Measurements from ENCODE around the gene CLTCL1. TPM values are rescaled to one million over a fixed set of nuclear protein-coding genes. Genes with fewer than 3 reads are reported as not detected.
"Not testable (repeated sequence)": the region's sequence is repeated elsewhere in the genome, so short reads cannot be mapped to it uniquely, and the experiment has no call there.

Gene CLTCL1
- total RNA-seq, 1 donor: 1.7 TPM

GRCh38 chr22:19275919-19276600 lies 15.5 kb downstream of the CLTCL1 start:
- Histone ChIP-seq H3K4me3 (ENCODE audit: low read length) (no peak overlapping the region), H3K9me3 (ENCODE audit: low read depth, low read length) (no peaks in the 10 kb centered on the region), H3K27me3 (ENCODE audit: insufficient read depth, low read length) (no peaks in the 10 kb centered on the region), H3K4me1 (ENCODE audit: insufficient read depth, low read length) (no peaks in the 10 kb centered on the region)

DNA sequence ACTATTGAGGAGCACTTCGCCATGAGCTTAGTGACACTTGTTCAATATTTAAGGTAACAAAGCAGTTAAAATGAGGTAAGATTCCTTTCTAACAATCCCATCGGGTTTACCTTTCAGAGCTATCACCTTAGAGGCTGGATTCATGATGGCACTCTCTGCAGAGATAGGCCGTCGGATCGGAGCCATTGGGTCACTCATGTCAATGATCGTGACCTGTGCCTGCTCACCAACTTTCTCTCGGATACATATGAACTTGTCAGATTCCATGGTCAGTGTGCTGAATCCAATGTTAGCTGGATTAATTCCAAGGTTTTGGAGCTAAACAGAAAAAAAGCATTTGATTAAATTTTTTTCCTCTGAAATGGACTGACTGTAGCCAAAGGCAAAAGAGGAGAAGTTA lies 16.0 kb downstream of the CLTCL1 start:
- Histone ChIP-seq H3K4me3 (ENCODE audit: low read length) (no peak overlapping the region), H3K4me1 (ENCODE audit: insufficient read depth, low read length) (no peaks in the 10 kb centered on the region), H3K9me3 (ENCODE audit: low read depth, low read length) (no peaks in the 10 kb centered on the region), H3K27me3 (ENCODE audit: insufficient read depth, low read length) (no peaks in the 10 kb centered on the region)

DNA sequence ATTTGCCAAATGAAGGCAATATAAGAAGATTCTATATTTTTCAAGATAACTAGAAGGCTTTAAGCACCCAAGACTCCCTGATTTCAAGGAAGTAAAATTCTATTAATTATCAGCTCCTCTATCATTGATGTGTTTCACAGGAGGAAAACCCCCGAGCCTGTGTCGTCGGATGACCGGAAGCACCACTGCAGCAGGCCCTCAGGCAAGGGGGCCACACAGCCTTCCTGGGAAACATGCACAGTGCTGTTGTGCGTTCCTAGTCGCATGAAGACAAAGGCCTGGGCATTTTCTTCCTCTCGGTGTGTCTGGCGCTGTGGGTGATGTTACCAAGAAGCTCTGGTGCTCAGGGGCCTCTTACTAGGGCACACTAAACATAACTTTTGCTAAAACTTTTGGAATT lies 16.4 kb downstream of the CLTCL1 start:
- Histone ChIP-seq H3K4me3 (ENCODE audit: low read length) (no peak overlapping the region), H3K9me3 (ENCODE audit: low read depth, low read length) (no peaks in the 10 kb centered on the region), H3K27me3 (ENCODE audit: insufficient read depth, low read length) (no peaks in the 10 kb centered on the region), H3K4me1 (ENCODE audit: insufficient read depth, low read length) (no peaks in the 10 kb centered on the region)

DNA sequence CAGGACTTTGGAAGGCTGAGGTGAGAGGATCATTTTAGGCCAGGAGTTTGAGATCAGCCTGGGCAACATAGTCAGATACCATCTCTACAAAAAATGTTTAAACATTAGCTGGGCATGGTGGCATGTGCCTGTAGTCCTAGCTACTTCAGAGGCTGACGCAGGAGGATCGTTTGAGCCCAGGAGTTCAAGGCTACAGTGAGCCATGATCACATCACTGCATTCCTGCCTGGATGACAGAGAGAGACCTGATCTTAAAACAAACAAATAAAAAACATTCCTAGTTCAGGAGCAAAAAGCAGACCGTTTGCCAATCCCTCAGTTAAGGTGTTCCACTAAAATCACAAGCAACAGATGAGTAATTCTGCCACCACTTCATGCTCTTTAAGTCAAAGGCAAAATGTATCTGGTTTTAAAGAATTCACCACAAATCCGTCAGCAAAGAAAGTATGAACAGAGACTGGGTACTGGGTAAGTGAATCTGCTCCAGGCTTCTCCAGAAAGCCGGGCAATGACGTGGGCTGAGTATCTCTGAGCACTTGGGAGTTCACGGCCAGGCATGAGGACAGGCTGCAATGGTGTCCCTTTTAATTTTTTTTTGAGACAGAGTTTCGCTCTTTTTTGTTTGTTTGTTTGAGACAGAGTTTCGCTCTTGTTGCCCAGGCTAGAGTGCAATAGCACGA lies 19.5 kb downstream of the CLTCL1 start:
- no peaks in the 10 kb centered on the region for H3K9me3 ChIP-seq (ENCODE audit: low read depth, low read length)
- H3K4me3 ChIP-seq (ENCODE audit: low read length): no peak overlapping the region
- H3K4me1 ChIP-seq (ENCODE audit: insufficient read depth, low read length): no peaks in the 10 kb centered on the region
- no peaks in the 10 kb centered on the region for H3K27me3 ChIP-seq (ENCODE audit: insufficient read depth, low read length)

- no peaks in the 10 kb centered on the region for H3K27me3 ChIP-seq (ENCODE audit: insufficient read depth, low read length)
- peaks cover 6% of the 10 kb centered on the region for H3K9me3 ChIP-seq (ENCODE audit: low read depth, low read length)
- H3K4me1 ChIP-seq (ENCODE audit: insufficient read depth, low read length): no peaks in the 10 kb centered on the region
- no peak overlapping the region for H3K4me3 ChIP-seq (ENCODE audit: low read length)
These were observed 20.2 kb downstream of the CLTCL1 start for GRCh38 chr22:19271273-19271855.

- H3K4me3 ChIP-seq (ENCODE audit: low read length): no peak overlapping the region
- H3K4me1 ChIP-seq (ENCODE audit: insufficient read depth, low read length): no peaks in the 10 kb centered on the region
- H3K9me3 ChIP-seq (ENCODE audit: low read depth, low read length): peaks cover 11% of the 10 kb centered on the region
- no peaks in the 10 kb centered on the region for H3K27me3 ChIP-seq (ENCODE audit: insufficient read depth, low read length)
These were observed 20.6 kb downstream of the CLTCL1 start for GRCh38 chr22:19270873-19271272.

DNA sequence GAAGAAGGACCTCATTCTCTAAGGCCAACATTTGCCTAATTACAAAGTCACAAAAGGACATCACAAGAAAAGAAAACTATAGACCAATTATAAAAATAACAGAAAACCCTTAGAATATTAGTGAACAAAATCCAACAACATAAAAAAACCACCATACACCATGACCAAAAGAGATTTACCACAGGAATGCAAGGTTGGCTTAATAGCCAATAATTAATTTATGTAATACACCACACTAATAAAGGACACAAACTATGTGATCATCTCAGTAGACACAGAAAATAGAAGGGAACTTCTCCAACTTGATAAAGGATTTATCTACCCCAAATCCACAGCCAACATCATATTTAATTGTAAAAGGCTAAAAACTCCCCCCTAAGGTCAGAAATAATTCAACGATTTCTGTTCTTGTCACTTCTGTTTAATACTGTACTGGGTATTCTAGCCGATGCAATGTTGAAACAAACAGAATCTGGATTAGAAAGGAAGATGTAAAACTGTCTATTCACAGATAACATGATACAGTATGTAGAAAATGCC lies 24.9 kb downstream of the CLTCL1 start:
- Histone ChIP-seq H3K4me1 (ENCODE audit: insufficient read depth, low read length) (no peaks in the 10 kb centered on the region), H3K4me3 (ENCODE audit: low read length) (no peak overlapping the region), H3K27me3 (ENCODE audit: insufficient read depth, low read length) (no peaks in the 10 kb centered on the region), H3K9me3 (ENCODE audit: low read depth, low read length) (peaks cover 14% of the 10 kb centered on the region)

- Histone ChIP-seq H3K4me1 (ENCODE audit: insufficient read depth, low read length) (no peaks in the 10 kb centered on the region), H3K27me3 (ENCODE audit: insufficient read depth, low read length) (no peaks in the 10 kb centered on the region), H3K4me3 (ENCODE audit: low read length) (no peak overlapping the region), H3K9me3 (ENCODE audit: low read depth, low read length) (peaks cover 14% of the 10 kb centered on the region)
These were observed 25.7 kb downstream of the CLTCL1 start for GRCh38 chr22:19265779-19266178.

DNA sequence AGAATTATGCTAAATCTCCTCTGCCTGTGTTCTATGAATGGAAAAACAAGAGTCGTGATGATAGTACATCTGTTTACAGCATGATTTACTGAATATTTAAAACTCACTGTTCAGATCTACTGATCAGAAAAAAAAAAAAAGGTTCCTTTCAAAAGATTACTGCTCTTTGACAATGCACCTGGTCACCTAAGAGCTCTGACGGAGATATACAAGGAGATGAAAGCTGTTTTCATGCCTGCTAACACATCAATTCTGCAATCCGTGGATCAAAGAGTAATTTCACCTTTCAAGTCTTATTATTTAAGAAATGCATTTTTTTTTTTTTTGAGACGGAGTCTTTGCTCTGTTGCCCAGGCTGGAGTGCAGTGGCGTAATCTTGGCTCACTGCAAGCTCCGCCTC lies 30.7 kb downstream of the CLTCL1 start:
- Histone ChIP-seq H3K9me3 (ENCODE audit: low read depth, low read length) (peaks cover 2% of the 10 kb centered on the region), H3K4me3 (ENCODE audit: low read length) (no peak overlapping the region), H3K27me3 (ENCODE audit: insufficient read depth, low read length) (no peaks in the 10 kb centered on the region), H3K4me1 (ENCODE audit: insufficient read depth, low read length) (peaks cover 6% of the 10 kb centered on the region)

- Histone ChIP-seq H3K4me1 (ENCODE audit: insufficient read depth, low read length) (peaks cover 6% of the 10 kb centered on the region), H3K9me3 (ENCODE audit: low read depth, low read length) (no peaks in the 10 kb centered on the region), H3K4me3 (ENCODE audit: low read length) (no peak overlapping the region), H3K27me3 (ENCODE audit: insufficient read depth, low read length) (no peaks in the 10 kb centered on the region)
These were observed 31.3 kb downstream of the CLTCL1 start for GRCh38 chr22:19260194-19260593.

DNA sequence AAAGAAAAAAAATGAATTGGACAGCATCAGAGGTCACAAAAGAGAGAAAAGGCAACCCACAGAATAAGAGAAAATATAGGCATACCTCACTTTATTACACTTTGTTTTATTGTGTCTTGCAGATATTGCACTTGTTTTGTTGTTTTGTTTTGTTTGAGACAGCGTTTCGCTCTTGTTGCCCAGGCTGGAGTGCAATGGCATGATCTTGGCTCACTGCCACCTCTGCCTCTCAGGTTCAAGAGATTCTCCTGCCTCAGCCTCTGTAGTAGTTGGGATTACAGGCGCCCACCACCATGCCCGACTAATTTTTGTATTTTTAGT lies 32.6 kb downstream of the CLTCL1 start:
- not testable (repeated sequence) for H3K27me3 ChIP-seq (ENCODE audit: insufficient read depth, low read length); H3K4me1 ChIP-seq (ENCODE audit: insufficient read depth, low read length); H3K9me3 ChIP-seq (ENCODE audit: low read depth, low read length); H3K4me3 ChIP-seq (ENCODE audit: low read length)

DNA sequence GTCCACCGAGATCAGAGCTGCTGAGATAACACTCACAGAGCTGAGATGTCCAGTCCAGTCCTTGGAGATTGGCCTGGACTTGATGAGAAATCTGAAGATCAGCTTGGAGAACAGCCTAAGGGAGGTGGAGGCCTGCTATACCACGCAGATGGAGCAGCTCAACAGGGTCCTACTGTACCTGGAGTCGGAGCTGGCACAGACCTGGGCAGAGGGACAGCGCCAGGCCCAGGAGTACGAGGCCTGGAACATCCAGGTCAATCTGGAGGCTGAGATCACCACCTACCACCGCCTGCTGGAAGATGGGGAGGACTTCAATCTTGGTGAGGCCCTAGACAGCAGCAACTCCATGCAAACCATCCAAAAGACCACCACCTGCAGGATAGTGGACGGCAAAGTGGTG lies 33.1 kb downstream of the CLTCL1 start:
- H3K27me3 ChIP-seq (ENCODE audit: insufficient read depth, low read length): no peaks in the 10 kb centered on the region
- peaks cover 6% of the 10 kb centered on the region for H3K4me1 ChIP-seq (ENCODE audit: insufficient read depth, low read length)
- no peaks in the 10 kb centered on the region for H3K9me3 ChIP-seq (ENCODE audit: low read depth, low read length)
- H3K4me3 ChIP-seq (ENCODE audit: low read length): no peak overlapping the region

- H3K9me3 ChIP-seq (ENCODE audit: low read depth, low read length); H3K27me3 ChIP-seq (ENCODE audit: insufficient read depth, low read length); H3K4me3 ChIP-seq (ENCODE audit: low read length); H3K4me1 ChIP-seq (ENCODE audit: insufficient read depth, low read length): not testable (repeated sequence)
These were observed 35.2 kb downstream of the CLTCL1 start for GRCh38 chr22:19256362-19256761.

DNA sequence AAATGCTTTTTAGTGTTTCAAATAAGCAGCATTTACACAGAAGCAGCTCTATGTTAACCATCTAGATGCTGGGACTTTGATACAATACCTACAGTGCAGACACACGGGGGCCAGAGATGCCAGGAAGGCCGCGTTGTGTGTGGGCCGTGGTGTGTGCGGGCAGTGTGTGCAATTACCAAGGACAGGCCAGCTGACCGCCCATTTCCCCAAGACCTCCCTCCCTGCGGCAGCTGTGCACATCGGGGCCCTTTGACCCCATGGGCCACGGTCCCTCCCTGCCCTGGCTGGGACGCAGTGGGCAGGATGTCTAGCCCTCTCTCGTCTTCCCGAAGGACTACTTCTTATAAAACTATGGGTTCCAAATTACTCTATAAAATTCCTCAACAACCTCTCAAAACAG lies 38.4 kb downstream of the CLTCL1 start:
- no peak overlapping the region for H3K4me3 ChIP-seq (ENCODE audit: low read length)
- H3K9me3 ChIP-seq (ENCODE audit: low read depth, low read length): no peaks in the 10 kb centered on the region
- no peaks in the 10 kb centered on the region for H3K4me1 ChIP-seq (ENCODE audit: insufficient read depth, low read length)
- no peaks in the 10 kb centered on the region for H3K27me3 ChIP-seq (ENCODE audit: insufficient read depth, low read length)

DNA sequence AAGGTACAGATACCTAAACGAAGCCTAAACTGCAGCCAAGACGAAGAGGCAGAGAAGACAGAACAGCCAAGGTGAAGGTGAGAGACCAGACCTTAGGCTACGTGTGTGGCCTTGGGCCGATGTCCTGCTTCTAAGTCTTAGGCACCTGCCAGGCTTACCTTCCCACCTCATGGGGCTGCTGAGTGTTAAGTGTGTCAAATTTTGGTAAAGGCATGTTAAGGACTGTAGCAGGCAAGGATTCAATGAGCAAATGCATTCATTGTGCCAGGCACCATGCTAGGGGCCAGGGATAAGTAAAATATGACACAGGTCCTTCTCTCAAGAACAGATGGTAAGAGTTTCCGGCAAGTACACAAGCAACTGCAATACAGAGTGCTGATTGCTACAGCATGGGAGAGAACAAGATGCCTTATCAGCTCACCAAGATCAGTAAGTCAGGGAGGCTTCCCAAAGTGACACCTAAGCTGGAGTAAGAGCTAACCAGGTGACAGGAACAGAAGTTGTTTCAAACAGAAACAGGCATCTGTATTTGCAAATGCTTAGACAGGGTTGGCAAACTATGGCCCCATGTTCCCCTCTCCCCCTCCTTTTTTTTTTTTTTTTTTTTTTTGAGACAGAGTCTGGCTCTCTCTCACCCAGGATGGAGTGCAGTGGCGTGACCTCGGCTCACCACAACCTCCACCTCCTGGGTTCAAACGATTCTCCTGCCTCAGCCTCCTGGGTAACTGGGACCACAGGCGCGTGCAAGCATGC lies 46.7 kb downstream of the CLTCL1 start:
- no peaks in the 10 kb centered on the region for H3K9me3 ChIP-seq (ENCODE audit: low read depth, low read length)
- H3K4me3 ChIP-seq (ENCODE audit: low read length): no peak overlapping the region
- H3K4me1 ChIP-seq (ENCODE audit: insufficient read depth, low read length): peaks cover 22% of the 10 kb centered on the region
- no peaks in the 10 kb centered on the region for H3K27me3 ChIP-seq (ENCODE audit: insufficient read depth, low read length)
